ENCODE data around the gene TBC1D8.

The TBC1D8 gene

GRCh38 chr2:100987974-100988373, 163.2 kb downstream of the TBC1D8 start:
- Histone ChIP-seq H3K9me3 (ENCODE audit: control insufficient read depth, insufficient read depth, low read length) (no peaks in the 10 kb centered on the region), H3K36me3 (ENCODE audit: control insufficient read depth, low read length) (no peaks in the 10 kb centered on the region), H3K79me2 (ENCODE audit: control insufficient read depth, low read length) (no peaks in the 10 kb centered on the region), H3K4me1 (ENCODE audit: control insufficient read depth, low read length) (no peaks in the 10 kb centered on the region), H4K20me1 (ENCODE audit: control insufficient read depth, insufficient read depth, low read depth, low read length) (peaks cover 2% of the 10 kb centered on the region; the same call in 1 of the 2 replicates), H3K4me3 (ENCODE audit: low read length) (no peak overlapping the region), H3K27ac (ENCODE audit: low read depth, low read length) (no peak overlapping the region), H3K27me3 (ENCODE audit: control insufficient read depth, low read length) (no peaks in the 10 kb centered on the region), H3K9me2 (replicated peaks; ENCODE audit: control insufficient read depth, low read length) (no peaks in the 10 kb centered on the region), H3K4me2 (ENCODE audit: low read length) (no peak overlapping the region), H3F3A (ENCODE audit: control insufficient read depth, insufficient read depth) (no peaks in the 10 kb centered on the region)
- no peak for TF ChIP-seq EZH2phosphoT487 (IDR thresholded peaks at IDR 0.05; ENCODE audit: borderline replicate concordance, low read length)
- no peak for TF ChIP-seq CTCF (IDR thresholded peaks at IDR 0.05; ENCODE audit: low read depth, low read length, poor library complexity, severe bottlenecking)

- Histone ChIP-seq H3K9me3 (ENCODE audit: control insufficient read depth, insufficient read depth, low read length) (no peaks in the 10 kb centered on the region), H3K4me3 (ENCODE audit: low read length) (no peak overlapping the region), H3K4me2 (ENCODE audit: low read length) (no peak overlapping the region), H3K36me3 (ENCODE audit: control insufficient read depth, low read length) (no peaks in the 10 kb centered on the region), H3K27me3 (ENCODE audit: control insufficient read depth, low read length) (no peaks in the 10 kb centered on the region), H4K20me1 (ENCODE audit: control insufficient read depth, insufficient read depth, low read depth, low read length) (peaks cover 2% of the 10 kb centered on the region; the same call in 1 of the 2 replicates), H3K9me2 (replicated peaks; ENCODE audit: control insufficient read depth, low read length) (no peaks in the 10 kb centered on the region), H3F3A (ENCODE audit: control insufficient read depth, insufficient read depth) (no peaks in the 10 kb centered on the region), H3K4me1 (ENCODE audit: control insufficient read depth, low read length) (no peaks in the 10 kb centered on the region), H3K79me2 (ENCODE audit: control insufficient read depth, low read length) (no peaks in the 10 kb centered on the region), H3K27ac (ENCODE audit: low read depth, low read length) (no peak overlapping the region)
- TF ChIP-seq CTCF (IDR thresholded peaks at IDR 0.05; ENCODE audit: low read depth, low read length, poor library complexity, severe bottlenecking), result no peak
- TF ChIP-seq EZH2phosphoT487 (IDR thresholded peaks at IDR 0.05; ENCODE audit: borderline replicate concordance, low read length), result no peak
Measured at GRCh38 chr2:100987536-100987935, 163.6 kb downstream of the TBC1D8 start.

- Histone ChIP-seq H3K79me2 (ENCODE audit: control insufficient read depth, low read length) (no peaks in the 10 kb centered on the region), H4K20me1 (ENCODE audit: control insufficient read depth, insufficient read depth, low read depth, low read length) (peaks cover 2% of the 10 kb centered on the region; the same call in 1 of the 2 replicates), H3K9me2 (replicated peaks; ENCODE audit: control insufficient read depth, low read length) (no peaks in the 10 kb centered on the region), H3K4me1 (ENCODE audit: control insufficient read depth, low read length) (no peaks in the 10 kb centered on the region), H3F3A (ENCODE audit: control insufficient read depth, insufficient read depth) (no peaks in the 10 kb centered on the region), H3K4me3 (ENCODE audit: low read length) (no peak overlapping the region), H3K27me3 (ENCODE audit: control insufficient read depth, low read length) (no peaks in the 10 kb centered on the region), H3K9me3 (ENCODE audit: control insufficient read depth, insufficient read depth, low read length) (no peaks in the 10 kb centered on the region), H3K4me2 (ENCODE audit: low read length) (no peak overlapping the region), H3K27ac (ENCODE audit: low read depth, low read length) (no peak overlapping the region), H3K36me3 (ENCODE audit: control insufficient read depth, low read length) (no peaks in the 10 kb centered on the region)
- no peak for TF ChIP-seq EZH2phosphoT487 (IDR thresholded peaks at IDR 0.05; ENCODE audit: borderline replicate concordance, low read length)
- TF ChIP-seq CTCF (IDR thresholded peaks at IDR 0.05; ENCODE audit: low read depth, low read length, poor library complexity, severe bottlenecking), result no peak
Measured at GRCh38 chr2:100986157-100986556, 165.0 kb downstream of the TBC1D8 start.

Measured in DOHH2 (cell line).